ENCODE measurements around the gene RPL22L1. TPM values are rescaled to one million over a fixed set of nuclear protein-coding genes. Genes with fewer than 3 reads are reported as not detected.

Gene RPL22L1
- total RNA-seq, 1 experiment from 2014 or later: 41.5 TPM

DNA sequence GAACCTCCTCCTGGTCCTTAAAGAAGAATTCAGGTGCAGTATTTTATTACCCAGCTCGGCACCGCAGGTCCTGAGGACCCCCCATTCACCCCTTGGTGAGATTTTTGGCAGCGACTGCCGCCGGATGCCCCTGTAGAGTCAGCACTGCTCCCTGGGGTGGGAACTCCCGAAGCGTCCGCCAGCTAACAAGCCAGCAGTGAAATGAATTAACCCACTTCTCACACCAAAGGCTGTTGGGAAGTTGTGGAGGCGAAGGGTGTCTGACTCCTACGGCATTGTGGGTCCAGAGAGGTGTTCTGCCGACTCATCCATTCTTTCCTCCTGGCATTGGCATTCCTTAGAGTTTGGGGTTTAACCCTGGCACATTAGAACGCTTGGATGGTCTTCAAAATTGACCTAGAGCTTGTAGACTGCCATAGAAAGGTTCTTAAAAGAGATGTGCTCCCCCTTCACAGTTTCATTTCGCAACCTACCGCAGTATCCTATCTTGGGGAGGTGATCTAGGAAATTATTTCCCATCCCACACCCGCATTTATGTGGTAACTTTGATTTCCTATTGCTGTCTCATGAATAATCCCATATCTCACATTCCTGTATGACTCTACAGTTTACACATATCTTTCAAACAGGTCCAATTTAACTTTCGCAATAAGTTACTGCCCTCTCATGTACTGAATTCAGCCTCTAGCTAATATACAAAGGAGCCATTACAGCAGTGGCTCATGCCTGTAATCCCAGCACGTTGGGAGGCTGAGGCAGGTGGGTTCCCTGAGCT is 39.3 kb upstream of the RPL22L1 start:
- H3K36me3 ChIP-seq (ENCODE audit: insufficient read depth, low read length, poor library complexity, severe bottlenecking): no peaks in the 10 kb centered on the region
- H3K27me3 ChIP-seq (replicated peaks; ENCODE audit: insufficient read depth, low read depth, low read length, poor library complexity): no peaks in the 10 kb centered on the region
- H3K4me1 ChIP-seq (ENCODE audit: insufficient read depth, low read length, poor library complexity, severe bottlenecking): peaks cover 10% of the 10 kb centered on the region
- ChIA-PET POLR2A (ENCODE audit: low non-redundant PET) (no interaction called here), CTCF (no interaction called here)
- H3K27ac ChIP-seq (ENCODE audit: low read depth, low read length, poor library complexity, severe bottlenecking): no peak overlapping the region
- peak; percentile 1 for DNase-seq (ENCODE audit: low spot score)
- H3K9me3 ChIP-seq (ENCODE audit: low read depth, low read length, poor library complexity, severe bottlenecking): peaks cover 11% of the 10 kb centered on the region
- intact Hi-C loops (cut with micrococcal nuclease; ENCODE audit: unreplicated experiment): no loop called here
- BruUV-seq (replicated peaks): TSS peak; percentile 91
- H3K4me3 ChIP-seq (ENCODE audit: low read depth, low read length, poor library complexity, severe bottlenecking): no peak overlapping the region
- TF ChIP-seq EZH2 (IDR thresholded peaks at IDR 0.05; ENCODE audit: borderline replicate concordance, low read depth, low read length, poor library complexity, severe bottlenecking): no peak
- TF ChIP-seq, protein P1, sequence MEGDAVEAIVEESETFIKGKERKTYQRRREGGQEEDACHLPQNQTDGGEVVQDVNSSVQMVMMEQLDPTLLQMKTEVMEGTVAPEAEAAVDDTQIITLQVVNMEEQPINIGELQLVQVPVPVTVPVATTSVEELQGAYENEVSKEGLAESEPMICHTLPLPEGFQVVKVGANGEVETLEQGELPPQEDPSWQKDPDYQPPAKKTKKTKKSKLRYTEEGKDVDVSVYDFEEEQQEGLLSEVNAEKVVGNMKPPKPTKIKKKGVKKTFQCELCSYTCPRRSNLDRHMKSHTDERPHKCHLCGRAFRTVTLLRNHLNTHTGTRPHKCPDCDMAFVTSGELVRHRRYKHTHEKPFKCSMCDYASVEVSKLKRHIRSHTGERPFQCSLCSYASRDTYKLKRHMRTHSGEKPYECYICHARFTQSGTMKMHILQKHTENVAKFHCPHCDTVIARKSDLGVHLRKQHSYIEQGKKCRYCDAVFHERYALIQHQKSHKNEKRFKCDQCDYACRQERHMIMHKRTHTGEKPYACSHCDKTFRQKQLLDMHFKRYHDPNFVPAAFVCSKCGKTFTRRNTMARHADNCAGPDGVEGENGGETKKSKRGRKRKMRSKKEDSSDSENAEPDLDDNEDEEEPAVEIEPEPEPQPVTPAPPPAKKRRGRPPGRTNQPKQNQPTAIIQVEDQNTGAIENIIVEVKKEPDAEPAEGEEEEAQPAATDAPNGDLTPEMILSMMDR (conservative IDR thresholded peaks at IDR 0.05; ENCODE audit: low read depth, low read length): no peak

GRCh38 chr3:170908235-170909116 is 38.5 kb upstream of the RPL22L1 start, which contains the start of gene EIF5A2:
Gene EIF5A2 (minus strand): TSS chr3:170908637. CDS start chr3:170907806, 831 bp downstream.
- intact Hi-C loops (cut with micrococcal nuclease; ENCODE audit: unreplicated experiment): no loop called here
- H3K27me3 ChIP-seq (replicated peaks; ENCODE audit: insufficient read depth, low read depth, low read length, poor library complexity): no peaks in the 10 kb centered on the region
- POLR2A ChIA-PET (ENCODE audit: low non-redundant PET): no interaction called here
- peak; percentile 99 for DNase-seq (ENCODE audit: low spot score)
- no peaks in the 10 kb centered on the region for H3K36me3 ChIP-seq (ENCODE audit: insufficient read depth, low read length, poor library complexity, severe bottlenecking)
- peak within 1 kb of the TSS; percentile 70 for H3K27ac ChIP-seq (ENCODE audit: low read depth, low read length, poor library complexity, severe bottlenecking)
- no TSS peak for BruUV-seq (replicated peaks)
- peaks cover 10% of the 10 kb centered on the region for H3K4me1 ChIP-seq (ENCODE audit: insufficient read depth, low read length, poor library complexity, severe bottlenecking)
- H3K4me3 ChIP-seq (ENCODE audit: low read depth, low read length, poor library complexity, severe bottlenecking): peak within 1 kb of the TSS; percentile 74
- CTCF ChIA-PET: no interaction called here
- H3K9me3 ChIP-seq (ENCODE audit: low read depth, low read length, poor library complexity, severe bottlenecking): peaks cover 11% of the 10 kb centered on the region
- TF ChIP-seq EZH2 (IDR thresholded peaks at IDR 0.05; ENCODE audit: borderline replicate concordance, low read depth, low read length, poor library complexity, severe bottlenecking): no peak
- TF ChIP-seq, protein P1 (conservative IDR thresholded peaks at IDR 0.05; ENCODE audit: low read depth, low read length): 0 out of 2 replicates have a peak, but pooled peaks have one; percentile 9

DNA sequence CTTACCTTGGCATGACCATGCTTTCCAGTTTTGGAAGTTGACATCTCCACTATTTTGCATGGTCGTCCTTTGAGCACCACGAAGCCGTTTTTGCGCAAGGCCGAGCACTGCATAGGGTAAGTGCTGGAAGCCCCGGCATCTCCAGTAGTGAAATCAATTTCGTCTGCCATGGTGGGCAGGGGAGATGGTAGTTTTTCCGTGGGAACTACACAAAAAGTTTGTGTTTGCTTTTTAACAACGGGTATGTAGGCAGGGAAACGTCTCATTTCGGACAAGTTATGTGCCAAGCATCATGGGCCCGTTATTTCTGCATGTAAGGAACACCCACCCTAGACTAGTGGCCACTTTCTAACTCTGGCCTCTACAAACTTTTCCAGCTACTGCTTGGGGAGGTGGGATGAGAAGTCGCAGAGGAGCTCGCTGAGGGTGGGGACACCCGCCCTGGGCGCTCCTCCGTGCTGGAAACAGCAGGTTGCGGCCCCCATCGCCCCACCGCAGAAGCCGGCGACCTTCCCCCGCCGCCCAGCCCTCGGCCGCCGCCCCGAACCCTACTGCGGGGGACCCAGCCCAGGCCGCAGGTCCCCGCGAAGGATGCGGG is 37.7 kb upstream of the RPL22L1 start:
- Histone ChIP-seq H3K27ac (ENCODE audit: low read depth, low read length, poor library complexity, severe bottlenecking) (peak overlapping the region; percentile 70), H3K27me3 (replicated peaks; ENCODE audit: insufficient read depth, low read depth, low read length, poor library complexity) (no peaks in the 10 kb centered on the region), H3K9me3 (ENCODE audit: low read depth, low read length, poor library complexity, severe bottlenecking) (peaks cover 11% of the 10 kb centered on the region), H3K36me3 (ENCODE audit: insufficient read depth, low read length, poor library complexity, severe bottlenecking) (no peaks in the 10 kb centered on the region), H3K4me3 (ENCODE audit: low read depth, low read length, poor library complexity, severe bottlenecking) (peak overlapping the region; percentile 74), H3K4me1 (ENCODE audit: insufficient read depth, low read length, poor library complexity, severe bottlenecking) (peaks cover 10% of the 10 kb centered on the region)
- POLR2A ChIA-PET (ENCODE audit: low non-redundant PET): no interaction called here
- no TSS peak for BruUV-seq (replicated peaks)
- DNase-seq (ENCODE audit: low spot score): peak; percentile 15
- intact Hi-C loops (cut with micrococcal nuclease; ENCODE audit: unreplicated experiment): no loop called here
- CTCF ChIA-PET: no interaction called here
- TF ChIP-seq, protein P1 (conservative IDR thresholded peaks at IDR 0.05; ENCODE audit: low read depth, low read length): no peak
